NCI-H187 treated with DMSO at 0.1 percent for 48 hours (cell line): Measurements from ENCODE around the gene MESP2.

Source experiments
- DNase-seq: peaks from one replicate; lab custom pipeline; 2025; lab: John Stamatoyannopoulos, UW

MESP2 gene

DNA sequence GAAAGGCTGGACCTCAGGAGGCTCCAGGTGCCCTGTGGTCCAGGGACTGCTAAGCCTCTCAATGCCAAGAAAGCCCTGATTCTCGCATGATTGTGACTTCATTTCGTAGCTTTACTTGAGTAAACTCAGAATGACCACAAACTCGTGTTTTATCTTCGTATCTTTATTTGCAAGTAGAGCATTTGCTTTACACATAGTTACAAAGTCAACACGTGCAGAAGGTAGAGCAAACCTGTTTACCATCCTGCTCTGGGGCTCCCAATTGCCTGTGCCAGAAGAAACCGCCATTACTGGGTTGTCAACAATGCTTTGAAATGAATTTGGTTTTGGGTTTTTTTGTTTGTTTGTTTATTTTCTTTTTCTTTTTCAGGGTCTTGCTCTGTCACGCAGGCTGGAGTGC is 19.2 kb upstream of the MESP2 start:
- no peak for DNase-seq

GRCh38 chr15:89758283-89758682 is 17.8 kb upstream of the MESP2 start:
- DNase-seq, result no peak

DNA sequence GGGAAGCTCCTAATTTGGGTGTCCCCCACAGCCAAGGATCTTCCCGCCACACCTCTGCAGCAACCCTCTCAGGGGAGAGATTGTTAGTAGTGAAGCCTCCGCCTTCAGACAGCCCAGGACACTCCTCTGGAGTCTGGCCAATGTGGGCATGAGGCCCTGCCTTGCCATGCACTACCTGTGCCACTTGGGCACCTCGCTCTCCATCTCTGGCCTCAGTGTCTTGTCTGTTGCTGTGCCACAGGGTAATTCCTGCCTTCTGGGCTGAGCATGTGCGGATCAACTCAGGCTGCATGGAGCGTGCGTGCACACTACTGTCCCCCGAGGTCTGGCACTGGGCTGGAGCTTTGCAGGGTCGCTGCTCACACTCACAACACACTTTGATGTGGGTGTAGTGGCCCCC is 17.2 kb upstream of the MESP2 start:
- no peak for DNase-seq

DNA sequence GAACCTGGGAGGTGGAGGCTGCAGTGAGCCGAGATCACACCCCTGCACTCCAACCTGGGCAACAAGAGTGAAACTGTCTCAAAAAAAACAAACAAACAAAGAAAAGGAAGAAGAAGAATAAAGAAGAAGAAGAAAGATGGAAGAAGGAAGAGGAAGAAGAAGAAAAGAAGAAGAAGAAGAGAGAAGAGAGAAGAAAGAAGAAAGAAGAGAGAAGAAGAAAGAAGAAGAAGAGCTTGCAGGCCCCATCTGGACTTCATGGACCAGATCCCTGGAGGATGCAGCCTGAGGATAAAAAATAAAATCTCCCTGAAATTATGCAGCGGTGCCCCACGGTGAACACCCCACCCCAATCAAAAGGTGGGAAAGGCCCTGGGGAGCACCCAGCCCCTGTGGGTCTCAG is 16.3 kb upstream of the MESP2 start:
- no peak for DNase-seq

DNA sequence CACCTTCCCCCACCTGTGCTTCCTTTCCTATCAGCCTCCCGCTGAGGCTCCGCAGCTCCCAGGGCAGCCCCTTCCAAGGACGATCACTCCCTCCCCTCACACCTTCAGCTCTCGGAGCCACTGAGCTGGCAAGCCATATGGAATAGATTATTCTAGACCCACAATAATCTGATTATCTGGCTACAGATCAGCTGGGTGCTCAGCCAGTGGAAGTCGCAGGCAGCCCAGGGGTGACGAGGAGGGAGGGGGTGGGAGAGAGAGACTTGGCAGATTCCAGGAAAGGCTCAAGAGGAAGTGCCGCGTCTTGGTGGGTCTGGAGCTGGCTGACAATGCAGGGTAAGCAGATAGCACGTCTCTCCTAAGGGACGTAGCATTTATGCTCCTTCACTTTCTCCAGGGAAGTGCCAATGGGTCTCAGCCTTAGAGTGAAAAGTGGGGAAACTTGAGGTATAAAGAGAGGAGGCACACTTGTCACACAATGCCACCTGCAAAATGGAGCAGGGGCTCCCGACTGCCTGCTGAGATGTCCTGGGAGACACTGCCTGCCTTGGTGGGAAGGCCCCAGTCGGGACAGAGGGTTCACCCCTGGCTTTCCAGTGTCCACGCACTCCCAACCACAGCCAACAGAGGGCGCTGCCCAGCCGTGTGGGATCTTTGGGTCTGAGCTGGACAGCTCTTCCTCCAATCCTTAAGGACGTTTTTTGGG is 15.7 kb upstream of the MESP2 start:
- no peak for DNase-seq

DNA sequence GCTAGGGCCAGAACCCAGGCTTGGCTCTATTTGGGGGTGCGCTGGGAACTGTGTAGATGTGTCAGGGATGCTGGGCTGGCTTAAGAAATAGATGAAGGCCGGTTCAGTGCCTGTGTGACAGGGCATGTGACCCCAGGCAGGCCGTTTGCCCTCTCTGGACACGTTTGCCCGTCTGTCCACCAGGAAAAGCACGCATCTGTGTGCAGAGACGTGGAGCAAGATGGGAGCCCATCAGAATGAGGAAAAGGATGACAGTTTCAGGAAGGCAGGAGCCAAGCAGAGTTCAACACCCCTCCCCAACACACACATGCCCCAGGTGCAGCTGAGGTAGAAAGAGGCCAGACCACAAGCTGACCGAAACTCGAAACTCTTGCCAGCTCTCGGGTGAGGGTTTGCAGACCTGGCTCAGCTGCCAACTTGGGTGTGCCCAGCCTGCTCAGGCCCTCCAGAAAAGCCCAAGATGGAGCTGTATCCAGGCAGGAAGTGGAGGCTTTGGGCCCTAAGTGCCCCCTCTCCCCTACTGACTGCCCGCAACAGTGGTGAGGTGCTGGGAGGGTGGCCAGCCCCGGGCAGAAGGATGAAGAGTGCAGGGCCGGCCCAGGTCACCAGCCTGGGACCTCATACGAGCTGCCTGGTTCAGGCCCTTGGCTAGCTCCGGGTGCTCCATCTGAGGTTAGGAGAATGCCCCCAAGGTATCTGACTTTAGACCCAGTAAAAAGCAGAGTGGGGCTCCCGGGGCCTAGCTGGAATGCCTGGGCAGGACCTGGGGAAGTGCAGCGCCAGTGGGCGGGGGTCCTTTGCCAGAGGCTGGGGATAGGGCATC is 14.9 kb upstream of the MESP2 start:
- no peak for DNase-seq

DNA sequence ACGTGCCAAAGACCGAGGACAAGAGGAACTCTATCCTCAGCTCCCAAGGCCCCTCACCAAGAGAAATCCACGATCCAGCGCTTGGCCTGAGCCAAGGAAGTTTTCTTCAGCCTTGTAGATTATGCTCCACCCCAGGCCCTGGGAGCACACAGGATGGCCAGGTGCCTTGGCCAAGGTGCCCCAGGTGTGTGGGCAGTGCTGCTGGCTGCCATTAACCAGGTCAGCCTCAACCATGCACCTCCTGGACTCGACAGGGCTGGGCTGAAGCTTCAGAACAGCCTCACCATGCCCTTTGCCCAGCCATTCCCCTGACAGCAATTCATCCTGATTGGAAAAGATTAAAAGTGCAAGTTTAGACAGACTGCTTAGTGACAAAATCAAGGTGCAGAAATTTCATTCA is 14.2 kb upstream of the MESP2 start:
- DNase-seq, result no peak

DNA sequence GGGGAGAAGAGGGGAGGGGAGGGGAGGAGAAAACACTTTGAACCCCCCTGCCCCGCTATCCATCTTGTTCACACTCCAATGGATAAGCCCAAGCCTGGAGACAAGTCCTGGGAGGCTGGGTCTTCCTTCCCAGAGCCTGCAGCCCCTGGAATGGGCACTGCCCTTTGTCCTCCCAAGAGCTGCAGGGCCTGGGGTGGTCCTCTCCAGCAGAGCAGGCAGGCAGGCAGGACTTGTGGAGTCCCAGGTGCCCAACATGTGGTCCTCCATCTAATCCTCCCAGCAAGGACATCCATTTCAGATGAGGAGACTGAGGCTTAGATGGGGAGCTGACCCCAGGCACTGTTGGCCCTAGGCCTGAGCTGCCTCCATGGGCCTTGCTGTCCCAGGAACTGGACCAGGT is 10.4 kb upstream of the MESP2 start:
- DNase-seq, result no peak

- DNase-seq, result no peak
Measured at GRCh38 chr15:89766357-89767311, 9.5 kb upstream of the MESP2 start.

DNA sequence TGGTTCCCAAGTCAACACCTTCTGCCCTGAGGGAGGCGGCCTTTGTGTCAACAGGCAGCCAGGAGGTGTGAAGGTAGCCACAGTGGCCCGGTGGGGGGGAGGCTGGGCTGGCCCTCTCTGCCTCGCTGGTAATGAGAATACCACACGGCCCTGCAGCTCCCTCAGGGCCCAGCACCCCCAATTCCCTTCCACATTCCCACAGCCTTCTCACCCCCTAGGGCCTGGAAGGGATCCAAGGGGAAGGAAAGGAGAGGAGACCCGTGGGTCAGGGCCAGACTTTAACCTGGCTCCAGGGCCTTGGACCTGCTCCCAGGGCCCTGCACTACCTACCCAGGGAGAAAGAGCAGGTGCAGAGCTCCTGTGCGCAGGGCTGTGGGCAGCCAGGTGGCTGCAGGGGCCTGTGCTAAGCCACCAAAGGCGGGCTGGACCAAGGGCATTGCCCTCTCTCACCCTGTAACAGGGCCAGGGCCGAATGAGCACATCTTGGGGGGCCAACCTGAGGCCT is 8.7 kb upstream of the MESP2 start:
- no peak for DNase-seq

DNA sequence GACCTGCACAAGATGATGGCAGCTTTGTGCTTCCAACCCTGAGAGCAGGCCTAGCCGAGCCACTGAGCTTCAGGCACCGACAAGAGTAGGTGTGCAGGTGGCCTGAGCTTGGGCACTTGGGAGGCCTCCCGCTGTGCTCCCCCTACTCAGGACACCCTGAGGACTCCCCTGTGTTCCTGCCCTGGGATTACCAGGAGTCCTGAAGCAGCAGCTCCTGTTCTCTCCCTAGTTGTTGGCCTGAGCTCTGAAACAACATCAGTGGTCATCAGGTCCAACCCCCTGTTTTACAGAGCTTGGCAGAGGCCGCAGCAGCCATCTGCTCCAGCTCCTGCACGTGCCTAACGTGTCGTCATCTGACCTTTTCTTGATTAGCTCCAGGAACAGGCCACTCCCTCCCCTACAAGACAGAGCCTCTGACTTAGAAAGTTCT is 8.0 kb upstream of the MESP2 start:
- DNase-seq, result no peak

DNA sequence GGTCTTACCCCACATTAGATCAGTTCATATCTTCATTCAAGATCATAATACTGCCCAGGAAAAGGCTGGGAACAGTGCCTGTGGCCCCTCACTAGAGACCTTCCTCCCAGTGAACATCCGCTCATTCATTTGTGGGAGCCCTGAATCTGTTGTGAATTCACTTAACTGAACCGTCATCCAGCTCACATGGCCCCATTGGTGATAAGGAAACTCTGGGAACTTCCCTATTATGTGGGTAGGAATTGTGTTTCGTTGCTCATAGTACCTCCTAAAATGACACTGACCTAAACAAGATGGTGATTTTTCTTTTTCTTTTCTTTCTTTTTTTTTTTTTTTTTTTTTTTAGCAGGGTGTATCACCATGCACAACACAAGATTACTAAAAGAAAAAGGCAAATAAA is 6.8 kb upstream of the MESP2 start:
- DNase-seq, result no peak

DNA sequence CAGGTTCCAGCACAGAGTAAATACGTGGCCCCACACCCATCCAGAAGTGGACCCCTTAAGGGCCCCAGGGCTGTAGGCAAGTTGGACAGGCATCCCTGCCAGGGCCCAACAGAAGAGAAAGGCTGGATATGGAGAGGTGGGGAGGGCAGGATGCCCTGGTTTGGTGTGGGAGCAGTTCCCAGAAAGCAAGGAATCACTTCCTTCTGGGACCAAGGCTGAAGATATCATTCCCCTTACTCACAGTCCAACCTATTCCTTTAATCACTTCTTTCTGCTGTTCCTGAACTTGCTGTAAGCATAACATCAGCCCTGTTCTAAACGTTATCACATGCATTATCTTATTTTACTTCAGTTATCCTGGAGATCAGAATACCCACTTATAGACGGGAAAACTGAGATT is 6.1 kb upstream of the MESP2 start:
- DNase-seq, result no peak

DNA sequence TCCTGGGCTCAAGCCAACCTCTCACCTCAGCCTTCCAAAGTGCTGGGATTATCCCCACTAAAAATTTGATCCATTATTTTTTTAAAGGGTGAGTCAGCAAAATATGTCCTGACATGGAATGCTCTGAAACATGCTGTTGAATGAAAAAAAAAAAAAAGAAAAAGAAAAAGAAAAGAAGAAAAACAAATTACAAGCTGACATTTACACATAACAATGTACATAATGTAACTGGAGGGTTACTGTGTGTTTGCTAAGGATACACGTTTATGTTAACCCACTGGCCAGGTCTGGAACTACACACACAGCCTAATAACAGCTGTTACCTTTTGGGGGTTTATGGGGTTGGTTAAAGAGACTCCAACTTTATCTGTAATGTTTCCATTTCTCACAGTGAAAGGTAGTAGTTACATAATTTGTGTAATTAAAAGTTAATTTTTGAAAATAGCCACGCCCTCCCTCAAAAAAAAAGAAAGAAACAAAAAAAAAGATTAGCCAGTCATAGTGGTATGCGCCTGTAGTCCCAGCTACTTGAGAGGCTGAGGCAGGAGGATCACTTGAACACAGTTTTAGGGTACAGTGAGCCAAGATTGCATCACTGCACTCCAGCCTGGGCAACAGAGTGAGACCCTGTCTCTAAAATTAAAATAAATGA is 3.1 kb upstream of the MESP2 start:
- DNase-seq, result no peak

DNA sequence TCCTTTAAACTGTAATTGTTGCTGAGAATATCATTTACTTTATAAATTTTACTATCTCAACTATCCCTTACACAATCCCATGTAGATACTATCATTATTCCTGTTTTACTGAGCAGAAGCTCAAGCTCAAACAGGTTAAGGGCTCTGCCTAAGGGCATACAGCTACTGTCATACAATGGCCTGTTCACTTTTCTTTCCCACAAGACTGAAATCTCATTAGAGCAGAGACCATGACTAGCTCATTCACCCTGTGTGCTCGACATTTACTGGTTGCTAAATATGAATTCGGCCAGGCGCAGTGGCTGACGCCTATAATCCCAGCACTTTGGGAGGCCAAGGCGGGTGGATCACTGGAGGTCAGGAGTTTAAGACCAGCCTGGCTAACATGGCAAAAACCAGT is 1.6 kb upstream of the MESP2 start:
- DNase-seq, result no peak

DNA sequence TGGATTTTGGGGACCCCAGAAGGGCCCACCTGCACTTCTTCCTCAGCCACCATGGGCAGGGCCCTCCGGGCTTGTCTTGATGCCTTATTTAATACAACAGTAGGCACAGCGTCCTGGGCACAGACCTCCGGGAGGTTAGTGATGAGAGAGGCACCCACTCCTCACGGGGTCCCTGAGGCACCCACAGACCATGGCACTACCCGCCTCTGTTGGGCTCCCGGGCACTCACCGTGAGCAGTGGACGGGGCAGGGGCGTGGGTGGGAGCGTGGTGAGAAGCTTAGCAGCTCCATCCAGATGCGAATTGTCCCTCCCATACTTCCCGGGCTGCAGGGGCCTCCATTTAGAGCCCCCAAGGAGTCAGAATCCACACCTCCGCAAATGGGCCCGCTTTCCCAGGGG is 317 bp upstream of the MESP2 start:
- no peak for DNase-seq

- no peak for DNase-seq
Measured at GRCh38 chr15:89777073-89777751, 1.1 kb downstream of the MESP2 start.

DNA sequence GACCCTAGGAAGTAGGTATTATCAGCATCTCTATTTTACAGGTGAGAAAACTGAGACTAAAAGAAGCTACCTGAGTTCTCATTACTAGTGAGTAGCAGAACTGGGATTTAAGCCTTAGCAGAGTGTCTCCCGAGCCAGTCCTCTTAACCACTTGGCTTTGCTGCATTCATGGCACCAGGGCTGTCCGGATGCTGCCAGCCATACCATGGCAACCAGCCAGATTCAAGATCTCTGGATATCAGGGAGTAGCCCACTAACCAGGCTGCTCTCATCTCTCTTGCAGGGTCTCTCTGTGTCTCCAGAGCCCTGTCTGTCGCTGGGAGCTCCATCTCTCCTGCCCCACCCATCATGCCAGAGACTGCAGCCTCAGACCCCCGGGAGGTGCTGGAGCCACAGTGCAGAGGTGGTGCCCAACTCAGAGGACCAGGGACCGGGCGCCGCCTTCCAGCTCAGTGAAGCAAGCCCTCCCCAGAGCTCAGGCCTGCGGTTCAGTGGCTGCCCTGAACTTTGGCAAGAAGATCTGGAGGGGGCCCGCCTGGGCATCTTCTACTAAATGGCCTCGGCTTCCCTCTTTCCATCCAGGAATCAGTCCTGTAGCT is 1.7 kb downstream of the MESP2 start:
- DNase-seq, result no peak

GRCh38 chr15:89778861-89779260 is 2.7 kb downstream of the MESP2 start:
- DNase-seq, result no peak

- no peak for DNase-seq
Measured at GRCh38 chr15:89780601-89781000, 4.5 kb downstream of the MESP2 start.

GRCh38 chr15:89781055-89781454 is 4.9 kb downstream of the MESP2 start:
- DNase-seq, result no peak
